Fibroblast of peridontal ligament (primary cell): Measurements from ENCODE around the gene MTSS2.

Source experiments
- DNase-seq: peaks from one replicate; pipeline ENCODE4 v3.0.0-alpha.2; 2010; ENCODE audit errors: extremely low read depth

The MTSS2 gene

DNA sequence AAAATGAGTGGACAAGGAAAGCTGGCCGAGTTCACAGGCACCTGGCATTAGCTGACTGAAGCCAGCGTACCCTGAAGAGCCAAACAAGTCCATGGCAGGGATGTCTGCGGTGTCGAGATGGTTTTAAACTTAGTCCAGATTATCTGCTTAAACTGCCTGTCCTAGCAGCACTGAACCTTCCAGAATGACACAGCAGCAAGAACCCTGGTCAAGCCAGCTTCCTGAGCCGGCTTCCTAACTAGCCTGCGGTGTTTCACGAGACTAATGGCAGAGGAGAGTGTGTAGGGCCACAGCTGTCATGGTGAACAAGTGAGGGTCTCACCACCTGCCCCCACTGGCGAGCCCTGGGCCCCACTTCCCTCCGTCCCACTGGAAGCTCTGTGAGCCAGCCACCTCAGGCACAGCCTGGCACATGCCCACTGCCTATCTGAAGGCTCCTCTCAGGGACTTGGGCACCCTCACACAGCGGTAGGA is 28.8 kb upstream of the MTSS2 start:
- DNase-seq, result no peak

GRCh38 chr16:70713824-70714223 is 28.0 kb upstream of the MTSS2 start:
- DNase-seq, result no peak

- DNase-seq, result no peak
Measured at GRCh38 chr16:70713342-70713741, 27.5 kb upstream of the MTSS2 start.

DNA sequence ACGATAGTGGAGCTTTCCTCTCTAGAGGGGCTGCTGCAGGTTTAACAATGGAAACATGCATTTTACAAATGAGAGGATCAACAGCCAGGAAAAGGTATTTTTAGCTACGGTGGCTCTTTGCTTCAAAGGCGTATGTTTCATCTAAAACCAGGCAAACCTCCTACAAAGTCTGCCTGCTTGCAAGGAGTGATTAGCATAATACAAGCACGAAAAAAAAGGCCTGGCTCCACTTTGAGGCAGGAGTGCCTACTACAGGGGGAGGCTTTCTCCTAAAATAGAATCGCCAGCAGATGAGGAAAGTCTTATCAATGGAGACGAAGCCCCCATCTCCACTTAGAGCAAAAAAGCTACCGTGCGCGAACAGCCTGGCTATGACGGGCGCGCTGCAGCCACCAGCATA is 27.1 kb upstream of the MTSS2 start:
- no peak for DNase-seq

DNA sequence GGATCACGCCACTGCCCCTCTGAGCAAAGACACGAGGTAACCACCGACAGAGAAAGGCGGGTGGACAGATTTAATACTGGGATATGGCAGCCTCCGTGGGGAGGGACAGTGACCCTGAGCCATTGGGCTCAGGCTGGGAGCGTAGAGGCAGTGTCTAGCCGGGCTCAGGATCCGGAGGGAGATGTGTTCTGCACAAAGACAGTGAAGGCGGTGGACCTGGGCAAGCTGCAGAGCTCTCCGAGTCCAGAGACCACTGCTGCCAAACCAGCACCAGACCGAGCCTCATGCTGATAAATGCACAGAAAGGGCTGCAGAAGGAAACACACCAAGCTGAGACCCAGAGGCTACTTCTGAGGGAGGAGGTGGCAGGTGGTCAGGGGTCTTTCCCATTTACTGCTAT is 26.5 kb upstream of the MTSS2 start:
- DNase-seq, result no peak

DNA sequence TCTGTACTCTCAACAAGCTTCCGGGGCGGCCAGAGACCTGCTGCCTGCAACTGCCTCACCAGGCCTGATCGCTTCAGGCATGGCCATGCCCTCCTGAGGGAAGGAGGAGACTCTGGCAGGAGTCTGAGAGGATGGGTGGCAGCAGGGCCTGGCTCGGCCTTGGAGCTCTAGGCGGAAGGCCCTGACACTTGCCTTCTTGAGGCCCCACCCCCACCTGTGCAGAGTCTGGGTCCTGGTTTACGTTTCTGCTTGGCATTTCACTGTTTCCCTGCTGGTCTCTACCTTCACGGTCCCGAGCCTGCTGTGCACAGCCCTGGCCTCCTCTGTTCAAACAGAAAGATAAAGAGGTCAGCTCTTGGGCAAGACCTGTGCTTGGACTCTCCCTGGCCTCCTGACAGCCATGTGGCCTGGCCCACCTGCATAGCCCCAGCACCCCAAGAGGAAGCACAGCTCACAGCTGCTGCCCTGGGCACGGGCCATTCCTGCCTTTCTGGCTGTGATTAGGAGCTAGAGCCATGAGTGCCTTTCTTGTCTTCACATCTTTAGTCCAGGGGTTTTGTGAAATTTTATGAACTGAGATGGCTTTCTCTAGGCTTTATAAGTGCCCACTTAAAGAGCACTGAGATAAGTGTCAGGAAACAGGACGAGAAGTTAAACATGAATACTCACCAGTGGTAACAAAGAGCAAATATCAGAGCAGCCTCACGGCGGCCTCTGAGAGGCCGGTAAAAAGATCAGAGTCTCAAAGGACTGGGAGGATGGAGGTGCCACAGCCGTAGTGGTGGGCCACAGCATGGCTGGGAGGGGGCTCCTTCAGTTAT is 25.6 kb upstream of the MTSS2 start:
- DNase-seq, result no peak

GRCh38 chr16:70710422-70711210 is 24.8 kb upstream of the MTSS2 start:
- DNase-seq, result no peak

DNA sequence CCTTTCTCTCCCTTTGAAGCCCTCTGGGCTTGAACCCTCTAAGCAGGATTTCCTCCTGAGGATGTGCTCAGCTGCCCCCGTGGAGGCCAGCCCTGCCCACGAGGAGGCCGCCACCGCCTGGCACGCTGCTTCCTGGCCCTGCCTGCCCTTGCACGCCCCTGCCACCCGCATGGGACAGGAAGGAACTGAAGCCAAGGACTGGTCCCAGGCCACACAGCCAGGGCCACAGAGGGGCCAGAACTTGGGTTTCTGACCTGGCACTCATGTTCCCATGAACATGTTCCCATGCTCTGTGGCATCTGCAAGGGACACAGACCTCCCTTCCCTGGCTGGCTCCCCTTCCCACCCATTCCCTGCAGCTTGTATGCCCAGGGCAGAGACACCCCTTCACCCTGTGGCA is 24.1 kb upstream of the MTSS2 start:
- DNase-seq, result no peak

GRCh38 chr16:70709457-70709856 is 23.6 kb upstream of the MTSS2 start:
- no peak for DNase-seq

- no peak for DNase-seq
Measured at GRCh38 chr16:70708366-70709246, 22.8 kb upstream of the MTSS2 start.

GRCh38 chr16:70706948-70707465 is 21.2 kb upstream of the MTSS2 start:
- DNase-seq, result peak; percentile 98

- no peak for DNase-seq
Measured at GRCh38 chr16:70705056-70705455, 19.2 kb upstream of the MTSS2 start.

GRCh38 chr16:70704586-70704985 is 18.7 kb upstream of the MTSS2 start:
- DNase-seq, result no peak

GRCh38 chr16:70703835-70704381 is 18.1 kb upstream of the MTSS2 start:
- DNase-seq, result no peak

DNA sequence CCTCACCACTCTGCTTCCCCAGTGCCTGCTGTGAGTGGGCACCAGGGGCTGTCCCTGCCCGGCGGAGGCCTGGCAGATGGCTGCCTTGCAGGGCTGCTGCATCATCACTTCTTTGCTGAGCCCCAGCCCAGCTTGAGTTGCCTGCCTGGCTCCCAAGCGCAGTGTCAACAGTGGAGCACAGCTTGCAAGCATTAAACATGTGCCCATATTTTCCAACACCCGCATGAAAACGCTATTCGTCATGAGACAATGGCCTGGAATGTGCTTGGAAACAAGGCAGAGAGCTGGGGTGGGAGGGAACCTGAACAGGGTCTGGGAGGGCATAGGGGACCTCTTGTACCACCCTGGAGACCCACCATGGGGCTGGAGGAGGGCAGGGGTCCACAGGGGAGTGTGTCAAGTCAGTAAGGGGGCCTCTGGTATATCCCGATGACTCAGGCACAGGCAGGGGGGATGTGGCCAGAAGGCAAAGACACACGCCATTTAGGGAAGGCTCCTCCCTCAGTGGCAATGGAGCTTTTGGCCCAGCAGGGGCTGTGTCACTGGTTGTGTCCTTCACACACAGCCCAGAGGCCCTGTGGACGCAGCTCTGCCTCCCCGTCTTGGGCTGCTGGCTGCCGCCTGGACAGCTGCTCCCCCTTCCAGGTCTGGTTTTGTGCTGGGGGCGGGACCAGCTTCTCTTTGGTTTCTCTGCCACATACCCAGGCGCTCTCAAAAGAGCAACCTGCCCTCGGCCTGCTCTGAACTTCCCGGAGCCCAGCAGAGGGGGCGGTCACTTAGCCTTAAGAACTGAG is 17.4 kb upstream of the MTSS2 start:
- DNase-seq, result peak; percentile 98

GRCh38 chr16:70702624-70703023 is 16.8 kb upstream of the MTSS2 start:
- no peak for DNase-seq

DNA sequence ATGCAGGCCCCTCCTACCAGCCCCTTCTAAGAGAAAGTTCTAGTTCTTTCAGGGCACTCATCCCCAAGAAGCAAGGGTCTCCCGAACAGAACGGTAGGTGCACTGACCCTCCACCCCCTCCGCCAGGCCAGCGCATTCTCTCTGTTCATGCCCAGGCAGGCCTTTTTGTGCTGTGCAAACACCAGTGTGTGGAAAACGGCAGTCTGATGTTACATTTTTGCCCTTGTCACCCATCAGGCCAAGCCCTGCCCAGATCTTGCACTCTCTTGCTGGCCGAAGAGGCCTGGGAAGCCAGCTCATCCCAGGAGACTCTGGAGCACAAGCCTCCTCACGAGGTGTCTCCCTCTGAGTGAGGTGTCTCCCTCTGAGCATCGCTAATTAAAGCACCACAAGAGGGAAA is 16.1 kb upstream of the MTSS2 start:
- DNase-seq, result no peak

DNA sequence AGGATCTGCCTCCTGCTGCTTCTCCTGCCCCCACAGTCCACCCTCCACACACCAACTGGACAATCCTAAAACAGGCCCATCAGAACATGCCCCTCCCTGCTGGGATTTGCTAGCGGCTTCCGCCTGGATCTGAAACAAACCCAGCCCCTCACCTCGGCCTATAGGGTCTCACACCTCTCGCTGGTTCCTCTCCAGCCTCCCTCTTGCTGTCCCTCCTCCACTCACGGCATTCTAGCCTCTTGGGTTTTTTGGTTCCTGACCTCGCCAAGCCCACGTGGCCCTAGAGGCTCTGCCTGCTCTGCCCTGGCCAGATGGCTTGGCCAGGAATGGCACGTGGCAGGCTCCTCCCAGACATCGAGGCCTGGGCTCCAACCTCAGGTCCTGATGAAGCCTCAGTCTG is 15.7 kb upstream of the MTSS2 start:
- no peak for DNase-seq

- no peak for DNase-seq
Measured at GRCh38 chr16:70701036-70701435, 15.2 kb upstream of the MTSS2 start.

DNA sequence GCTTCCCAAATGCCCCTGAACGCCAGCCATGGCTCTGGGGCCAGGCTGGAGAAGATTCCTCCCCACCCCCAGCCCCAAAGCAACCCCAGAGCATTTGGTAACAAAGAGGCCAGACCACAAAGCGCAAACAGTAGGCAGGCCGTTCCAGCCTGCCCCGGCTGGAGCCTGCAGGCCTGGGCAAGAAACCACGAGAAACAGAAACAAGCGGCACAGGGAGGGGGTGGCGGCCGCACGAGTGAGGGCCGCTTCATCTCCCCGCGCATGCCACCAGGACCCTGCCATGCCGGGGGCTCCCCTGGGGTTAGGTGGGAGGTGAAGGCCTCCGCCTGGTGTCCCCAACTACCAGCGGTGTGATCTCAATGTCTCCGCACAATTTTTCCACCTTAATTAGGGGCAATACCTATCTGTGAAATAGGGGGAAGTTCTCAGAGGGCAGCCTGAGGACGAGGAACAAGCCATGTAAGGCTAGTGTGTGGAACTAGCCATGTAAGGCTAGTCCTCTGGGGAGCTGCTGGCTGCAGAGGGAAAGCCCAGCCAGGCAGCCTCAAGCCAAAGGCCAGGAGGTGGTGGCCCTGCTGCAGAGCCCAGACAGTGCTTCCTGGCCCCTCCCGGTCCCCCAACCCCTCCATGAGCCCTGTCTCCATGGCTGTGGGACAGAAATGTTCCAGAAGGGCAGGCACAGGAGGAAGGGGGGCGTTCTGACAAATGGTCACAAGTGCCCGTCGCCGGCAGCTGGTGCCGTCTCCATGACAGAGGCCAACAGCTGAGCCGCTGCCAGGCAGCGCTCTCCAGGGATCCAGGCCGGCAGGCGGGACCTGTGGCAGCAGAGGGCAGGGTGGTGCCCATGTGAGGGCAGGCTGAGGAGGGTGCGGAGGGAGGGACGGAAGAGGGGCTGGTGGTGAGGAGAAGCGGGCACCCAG is 14.5 kb upstream of the MTSS2 start:
- DNase-seq, result no peak
